GM04504 (cell line): ENCODE measurements around the gene ADCY3.

Experiments used
- DNase-seq: peaks from one replicate; pipeline ENCODE4 v3.0.0-alpha.2; 2012; ENCODE audit warnings: low read depth

The ADCY3 gene

GRCh38 chr2:24903161-24904103 lies 16.6 kb downstream of the ADCY3 start:
- no peak for DNase-seq

DNA sequence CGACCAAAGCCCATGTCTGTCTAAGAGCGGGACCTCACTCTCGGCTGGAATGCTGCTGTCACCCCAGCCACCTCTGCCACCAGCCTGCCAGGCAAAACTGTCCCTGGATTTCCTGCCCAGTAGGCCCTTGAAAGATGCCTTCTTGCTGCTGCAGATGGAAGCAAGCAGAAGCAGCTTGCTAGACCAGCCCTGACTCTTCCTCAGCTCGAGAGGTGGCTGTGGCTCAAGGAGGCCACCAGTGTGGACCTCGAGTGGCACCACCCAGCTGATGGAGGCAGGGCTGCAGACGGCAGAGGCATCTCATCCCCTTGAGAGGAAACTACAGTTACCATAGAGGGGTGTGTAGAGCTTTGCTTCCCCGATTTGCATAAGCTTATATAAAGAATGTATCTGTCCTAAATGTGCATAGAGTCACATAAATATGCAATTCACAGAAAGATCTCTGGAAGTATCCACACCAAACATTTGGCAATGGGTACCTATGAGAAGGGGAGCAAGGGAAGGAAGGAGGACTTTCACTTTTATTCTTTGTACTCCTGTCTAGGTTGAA lies 20.6 kb downstream of the ADCY3 start:
- DNase-seq, result no peak

DNA sequence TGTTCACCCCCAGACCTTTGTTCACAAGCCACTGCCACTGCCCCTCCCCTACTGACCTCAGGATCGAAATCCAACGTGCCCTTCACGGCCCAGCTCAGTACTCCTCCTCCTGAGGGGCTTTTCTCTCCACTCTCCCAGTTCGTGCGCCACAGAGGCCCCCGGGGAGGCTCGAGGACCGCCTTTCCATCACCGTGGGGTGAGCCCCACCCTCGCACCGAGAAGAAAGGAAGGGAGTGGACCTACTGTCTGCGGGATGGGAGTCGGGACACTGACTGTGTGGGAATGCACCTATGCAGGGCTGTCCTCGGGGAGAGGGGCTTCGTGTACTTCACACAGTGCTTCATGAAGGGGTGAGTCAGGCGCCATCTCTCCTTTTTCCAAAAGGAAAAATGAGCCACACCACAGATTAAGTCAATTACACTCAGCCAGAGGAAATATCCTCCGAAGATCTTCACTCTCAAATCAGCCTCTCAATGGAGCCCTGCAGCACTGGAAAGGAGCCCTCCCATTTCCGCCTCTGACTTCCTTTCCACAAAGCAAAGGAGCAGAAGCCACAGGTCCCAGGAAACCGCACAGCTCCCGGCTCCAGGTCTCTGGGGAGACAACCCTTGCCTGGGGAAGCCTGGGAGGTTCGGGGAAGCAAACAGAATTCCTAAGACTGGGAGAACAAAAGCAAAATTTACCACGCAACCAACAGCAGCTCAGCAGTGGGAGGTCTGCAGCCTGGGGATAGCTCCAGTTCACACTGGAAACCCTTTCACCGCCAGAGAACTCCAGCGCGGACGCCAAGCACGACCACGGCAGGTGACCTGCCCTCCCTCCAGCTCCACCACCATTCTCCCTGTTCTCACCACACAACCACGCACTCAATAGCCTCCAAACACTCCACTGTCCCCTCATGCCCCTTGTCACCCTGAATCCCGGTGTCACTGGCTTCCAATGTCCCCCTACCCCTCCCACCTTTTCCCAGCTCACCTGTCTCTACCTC lies 21.6 kb downstream of the ADCY3 start:
- DNase-seq, result no peak

- no peak for DNase-seq
Measured at GRCh38 chr2:24894750-24895149, 25.3 kb downstream of the ADCY3 start.

DNA sequence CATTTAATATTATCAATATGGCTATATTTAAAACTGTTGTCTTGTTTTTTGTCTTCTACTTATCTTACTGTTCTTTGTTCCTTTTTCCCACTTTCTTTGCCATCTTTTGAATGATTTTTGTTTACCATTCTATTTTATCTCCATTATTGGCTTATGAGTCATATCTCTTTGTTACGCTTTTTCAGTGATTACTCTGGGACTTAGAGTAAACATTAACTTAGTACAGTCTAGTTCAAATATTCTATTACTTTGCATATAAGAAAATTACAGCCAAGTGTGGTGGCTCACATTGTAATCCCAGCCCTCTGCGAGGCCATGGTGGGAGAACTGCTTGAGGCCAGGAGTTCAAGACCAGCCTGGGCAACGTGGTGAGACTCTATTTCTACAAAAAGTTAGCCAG lies 26.1 kb downstream of the ADCY3 start:
- DNase-seq, result no peak

GRCh38 chr2:24892928-24893327 lies 27.1 kb downstream of the ADCY3 start:
- DNase-seq, result no peak

DNA sequence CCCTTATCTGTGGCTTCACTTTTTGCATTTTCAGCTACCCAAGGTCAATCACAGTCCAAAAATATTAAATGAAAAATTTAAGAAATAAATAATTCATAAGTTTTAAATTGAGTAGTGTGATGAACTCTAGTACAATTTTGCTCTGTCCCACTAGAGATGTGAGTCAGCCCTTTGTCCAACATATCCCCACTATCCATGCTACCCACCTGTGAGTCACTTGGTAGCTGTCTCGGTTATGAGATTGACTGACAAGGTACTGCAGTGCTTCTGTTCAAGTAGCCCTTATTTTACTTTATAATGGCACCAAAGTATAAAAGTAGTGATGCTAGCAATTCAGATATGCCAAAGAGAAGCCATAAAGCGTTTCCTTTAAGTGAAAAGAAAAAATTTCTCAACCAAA lies 28.8 kb downstream of the ADCY3 start:
- no peak for DNase-seq

GRCh38 chr2:24889221-24889620 lies 30.8 kb downstream of the ADCY3 start:
- DNase-seq, result no peak

- DNase-seq, result no peak
Measured at GRCh38 chr2:24888177-24888576, 31.9 kb downstream of the ADCY3 start.

GRCh38 chr2:24887307-24887874 lies 32.6 kb downstream of the ADCY3 start:
- DNase-seq, result no peak

DNA sequence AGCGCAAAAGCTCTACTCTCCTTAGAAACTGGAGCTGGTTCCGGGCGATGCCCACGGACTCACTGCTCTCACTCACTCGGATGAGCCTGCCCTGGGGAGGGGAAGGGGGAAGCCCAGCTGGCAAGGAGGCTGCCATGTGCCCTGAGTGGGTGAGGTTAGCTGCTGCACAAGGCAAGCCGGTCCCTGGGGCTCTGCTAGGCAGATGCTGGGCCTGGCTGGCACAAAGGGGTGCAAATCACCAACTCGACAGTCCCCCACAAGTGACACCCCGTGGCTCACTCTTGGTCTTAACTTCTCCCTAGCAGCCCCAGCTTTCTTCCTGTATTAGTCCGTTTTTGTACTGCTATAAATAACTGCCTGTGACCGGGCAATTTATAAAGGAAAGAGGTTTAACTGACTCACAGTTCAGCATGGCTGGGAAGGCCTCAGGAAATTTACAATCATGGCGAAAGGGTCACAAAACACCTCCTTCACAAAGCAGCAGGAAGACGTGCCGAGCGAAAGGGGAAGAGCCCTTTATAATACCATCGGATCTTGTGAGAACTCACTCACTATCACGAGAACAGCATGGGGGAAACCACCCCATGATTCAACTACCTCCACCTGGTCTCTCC lies 33.2 kb downstream of the ADCY3 start:
- DNase-seq, result no peak

DNA sequence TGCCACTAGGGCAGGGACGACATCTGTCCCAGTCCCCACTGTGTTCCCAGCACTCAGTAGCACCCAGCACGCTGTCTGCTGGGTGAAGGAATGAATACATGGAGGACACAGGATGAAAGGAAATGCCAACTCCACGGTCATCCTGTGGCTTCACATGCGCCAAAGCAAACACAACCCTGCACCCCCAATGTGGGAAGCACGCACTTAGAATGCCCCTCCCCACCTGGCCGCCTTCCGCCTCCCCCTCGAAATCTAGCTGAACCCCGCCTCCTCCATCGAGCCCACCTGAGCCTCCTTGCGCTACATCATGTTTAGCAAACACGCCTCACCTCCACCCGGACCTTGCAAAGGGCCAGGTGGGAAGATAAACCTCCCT lies 33.9 kb downstream of the ADCY3 start:
- no peak for DNase-seq

- DNase-seq, result no peak
Measured at GRCh38 chr2:24885221-24886125, 34.6 kb downstream of the ADCY3 start.

DNA sequence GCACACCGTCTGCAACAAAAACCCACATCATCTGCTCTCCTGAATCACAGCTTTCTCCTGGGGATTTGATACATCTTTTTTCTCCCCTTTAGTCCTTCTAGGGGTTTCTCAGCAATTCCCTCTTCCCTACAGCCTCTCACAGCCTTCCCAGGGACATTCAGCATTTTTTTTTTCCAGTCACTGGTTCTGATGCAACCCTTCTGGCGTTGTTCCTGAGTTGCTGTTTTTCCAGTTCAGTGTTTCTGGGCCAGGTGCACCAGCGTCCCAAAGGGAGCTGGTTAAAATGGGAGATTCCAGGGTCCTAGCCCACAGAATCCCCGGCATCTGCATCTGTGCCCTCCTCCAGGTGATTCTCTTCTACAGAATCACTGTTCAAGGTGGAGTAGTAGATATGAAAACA lies 36.1 kb downstream of the ADCY3 start:
- DNase-seq, result peak; percentile 44

- no peak for DNase-seq
Measured at GRCh38 chr2:24881623-24882022, 38.4 kb downstream of the ADCY3 start.

DNA sequence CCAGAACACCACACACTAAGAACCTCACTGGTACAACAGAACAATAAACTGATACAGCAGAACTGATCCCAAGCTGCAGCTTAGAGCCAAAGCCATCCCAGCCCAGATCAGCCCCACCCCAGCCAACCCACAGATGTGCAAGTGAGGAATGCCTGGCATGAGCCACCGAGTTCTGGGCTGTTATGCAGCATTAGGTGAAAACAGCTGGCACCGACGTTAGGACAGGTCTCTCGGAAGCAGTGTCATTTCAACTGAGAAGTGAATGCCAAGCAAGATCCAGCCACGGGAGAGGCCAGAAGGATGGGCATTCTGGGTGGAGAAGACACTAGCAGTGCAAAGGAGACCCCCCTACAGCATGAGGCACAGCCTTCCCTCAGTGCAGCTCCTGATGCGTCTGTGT lies 38.9 kb downstream of the ADCY3 start:
- no peak for DNase-seq

DNA sequence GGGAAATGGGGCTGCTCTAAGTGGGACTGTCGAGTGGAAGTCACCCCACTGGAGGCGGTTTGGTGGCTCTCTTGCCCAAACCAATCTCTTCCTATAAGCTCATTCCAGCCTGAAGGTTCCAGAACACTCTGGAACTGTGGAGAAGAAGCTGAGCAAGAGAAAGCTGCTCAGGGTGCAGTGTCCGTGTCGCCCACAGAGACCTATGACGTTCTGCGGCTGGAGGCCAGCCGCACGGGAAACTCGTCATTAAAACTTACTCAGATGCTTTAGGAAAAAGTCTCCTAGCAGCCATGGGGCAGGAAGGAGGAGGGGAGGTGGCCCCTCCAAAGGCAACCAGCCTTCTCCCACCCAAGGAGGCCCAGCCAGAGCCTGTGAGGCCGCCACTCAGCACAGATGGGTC lies 41.7 kb downstream of the ADCY3 start:
- no peak for DNase-seq

- no peak for DNase-seq
Measured at GRCh38 chr2:24877646-24878045, 42.4 kb downstream of the ADCY3 start.

- DNase-seq, result no peak
Measured at GRCh38 chr2:24877067-24877466, 43.0 kb downstream of the ADCY3 start.

GRCh38 chr2:24875901-24876300 lies 44.1 kb downstream of the ADCY3 start:
- no peak for DNase-seq

DNA sequence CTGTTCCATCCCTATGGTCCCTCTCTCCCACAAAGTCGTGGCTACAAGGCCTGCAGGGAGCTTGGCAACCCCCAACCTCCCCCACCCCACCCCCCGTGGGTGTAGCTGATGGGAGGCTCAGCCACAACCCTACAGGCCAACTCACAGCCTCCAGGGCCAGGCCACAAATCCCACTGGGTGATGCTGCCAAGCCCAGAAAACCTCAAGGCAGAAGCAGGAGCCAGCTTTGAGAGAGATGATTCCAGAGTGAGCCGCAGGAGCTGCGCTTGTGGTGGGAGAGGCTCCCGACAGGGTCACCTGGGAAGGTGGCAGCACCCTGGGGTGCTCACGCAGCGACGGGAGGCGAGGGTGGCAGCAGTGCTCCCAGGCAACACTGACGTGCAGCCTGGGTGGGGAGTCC lies 44.8 kb downstream of the ADCY3 start:
- DNase-seq, result no peak
